Measurements from ENCODE around the gene LRWD1.
"Not testable (repeated sequence)": the region's sequence is repeated elsewhere in the genome, so short reads cannot be mapped to it uniquely, and the experiment has no call there.

LRWD1 gene

GRCh38 chr7:102444961-102445673 lies 19.7 kb upstream of the LRWD1 start:
- no peak for FAIRE-seq

- FAIRE-seq, result no peak
Measured at GRCh38 chr7:102445674-102446071, 19.1 kb upstream of the LRWD1 start.

- no peak for FAIRE-seq
Measured at GRCh38 chr7:102446387-102447156, 18.2 kb upstream of the LRWD1 start.

- no peak for FAIRE-seq
Measured at GRCh38 chr7:102447311-102447710, 17.5 kb upstream of the LRWD1 start.

GRCh38 chr7:102449136-102449535 lies 15.6 kb upstream of the LRWD1 start:
- FAIRE-seq, result no peak

GRCh38 chr7:102450242-102450641 lies 14.5 kb upstream of the LRWD1 start:
- FAIRE-seq, result no peak

- no peak for FAIRE-seq
Measured at GRCh38 chr7:102451371-102452054, 13.3 kb upstream of the LRWD1 start.

GRCh38 chr7:102452451-102452850 lies 12.3 kb upstream of the LRWD1 start:
- no peak for FAIRE-seq

GRCh38 chr7:102453319-102453718 lies 11.5 kb upstream of the LRWD1 start:
- no peak for FAIRE-seq

- no peak for FAIRE-seq
Measured at GRCh38 chr7:102454468-102454867, 10.3 kb upstream of the LRWD1 start.

- FAIRE-seq, result not testable (repeated sequence)
Measured at GRCh38 chr7:102454932-102455331, 9.9 kb upstream of the LRWD1 start.

GRCh38 chr7:102455596-102455995 lies 9.2 kb upstream of the LRWD1 start:
- FAIRE-seq, result no peak

- FAIRE-seq, result no peak
Measured at GRCh38 chr7:102456327-102456726, 8.5 kb upstream of the LRWD1 start.

GRCh38 chr7:102457352-102457924 lies 7.3 kb upstream of the LRWD1 start:
- FAIRE-seq, result no peak

GRCh38 chr7:102459221-102459844 lies 5.5 kb upstream of the LRWD1 start:
- FAIRE-seq, result no peak

GRCh38 chr7:102460467-102460866 lies 4.3 kb upstream of the LRWD1 start:
- FAIRE-seq, result no peak

- no peak for FAIRE-seq
Measured at GRCh38 chr7:102463841-102464576, 775 bp upstream of the LRWD1 start.

- FAIRE-seq, result no peak
Measured at GRCh38 chr7:102466097-102466496, 1.3 kb downstream of the LRWD1 start.

GRCh38 chr7:102467581-102468477 lies 3.0 kb downstream of the LRWD1 start:
- FAIRE-seq, result no peak

GRCh38 chr7:102468478-102469350 lies 3.9 kb downstream of the LRWD1 start:
- FAIRE-seq, result no peak

All from A204.1 (cell line).